ENCODE data around the gene FAN1. TPM values are rescaled to one million over a fixed set of nuclear protein-coding genes. Genes with fewer than 3 reads are reported as not detected.

The FAN1 gene
- total RNA-seq, 1 donor from 2014 or later, result 12.1 TPM

DNA sequence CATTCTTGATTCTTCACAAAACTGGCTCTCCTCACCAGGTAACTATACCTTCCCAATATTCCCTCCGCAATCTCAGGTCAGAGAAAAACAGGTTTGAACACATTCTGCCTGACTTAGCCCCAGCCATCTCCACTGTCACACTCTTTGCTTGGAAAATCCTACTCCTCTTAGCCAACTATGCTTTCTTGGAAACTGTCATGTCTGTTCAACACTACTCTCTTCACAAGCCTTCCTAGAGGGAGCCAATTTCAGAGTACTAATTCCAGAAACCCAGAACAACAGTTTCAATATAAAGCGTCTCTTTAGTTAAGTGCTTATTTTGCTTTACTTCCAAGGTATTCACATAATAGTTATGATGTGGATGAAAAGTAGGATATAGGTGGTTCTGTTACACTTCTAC is 66.0 kb downstream of the FAN1 start:
- TF ChIP-seq, protein P1, sequence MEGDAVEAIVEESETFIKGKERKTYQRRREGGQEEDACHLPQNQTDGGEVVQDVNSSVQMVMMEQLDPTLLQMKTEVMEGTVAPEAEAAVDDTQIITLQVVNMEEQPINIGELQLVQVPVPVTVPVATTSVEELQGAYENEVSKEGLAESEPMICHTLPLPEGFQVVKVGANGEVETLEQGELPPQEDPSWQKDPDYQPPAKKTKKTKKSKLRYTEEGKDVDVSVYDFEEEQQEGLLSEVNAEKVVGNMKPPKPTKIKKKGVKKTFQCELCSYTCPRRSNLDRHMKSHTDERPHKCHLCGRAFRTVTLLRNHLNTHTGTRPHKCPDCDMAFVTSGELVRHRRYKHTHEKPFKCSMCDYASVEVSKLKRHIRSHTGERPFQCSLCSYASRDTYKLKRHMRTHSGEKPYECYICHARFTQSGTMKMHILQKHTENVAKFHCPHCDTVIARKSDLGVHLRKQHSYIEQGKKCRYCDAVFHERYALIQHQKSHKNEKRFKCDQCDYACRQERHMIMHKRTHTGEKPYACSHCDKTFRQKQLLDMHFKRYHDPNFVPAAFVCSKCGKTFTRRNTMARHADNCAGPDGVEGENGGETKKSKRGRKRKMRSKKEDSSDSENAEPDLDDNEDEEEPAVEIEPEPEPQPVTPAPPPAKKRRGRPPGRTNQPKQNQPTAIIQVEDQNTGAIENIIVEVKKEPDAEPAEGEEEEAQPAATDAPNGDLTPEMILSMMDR (IDR thresholded peaks at IDR 0.05), result no peak
- no peaks in the 10 kb centered on the region for H3K27me3 ChIP-seq
- no peak overlapping the region for H3K4me3 ChIP-seq
- H3K27ac ChIP-seq, result no peak overlapping the region
- no peaks in the 10 kb centered on the region for H3K4me1 ChIP-seq
- no peaks in the 10 kb centered on the region for H3K9me3 ChIP-seq
- H3K36me3 ChIP-seq, result peaks cover 4 to 30% of the 10 kb centered on the region in 2 donors
- no peak for DNase-seq (ENCODE audit: low spot score in 2 of 2)
- intact Hi-C loops (cut with DNase I), result no loop called here

DNA sequence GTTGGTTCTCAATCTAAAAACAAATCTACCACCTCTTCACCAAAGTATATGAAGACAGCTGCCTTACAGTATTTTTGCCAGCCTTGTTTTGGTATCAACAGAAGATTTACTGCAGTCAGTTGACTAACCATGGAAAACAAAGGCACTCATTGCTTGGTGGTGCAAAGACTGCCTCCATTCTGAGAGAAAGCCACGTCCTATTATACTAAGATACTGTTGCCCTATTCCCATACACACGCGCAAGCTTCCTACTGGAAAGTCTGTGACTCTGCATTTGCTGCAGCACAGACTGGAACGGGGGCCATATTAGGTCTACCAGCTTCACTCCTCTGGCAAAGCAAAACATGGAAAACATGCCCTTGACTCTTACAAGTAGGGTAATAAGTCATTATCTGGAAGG is 69.7 kb downstream of the FAN1 start:
- no peak for DNase-seq (ENCODE audit: low spot score in 2 of 2)
- no peak overlapping the region for H3K27ac ChIP-seq

DNA sequence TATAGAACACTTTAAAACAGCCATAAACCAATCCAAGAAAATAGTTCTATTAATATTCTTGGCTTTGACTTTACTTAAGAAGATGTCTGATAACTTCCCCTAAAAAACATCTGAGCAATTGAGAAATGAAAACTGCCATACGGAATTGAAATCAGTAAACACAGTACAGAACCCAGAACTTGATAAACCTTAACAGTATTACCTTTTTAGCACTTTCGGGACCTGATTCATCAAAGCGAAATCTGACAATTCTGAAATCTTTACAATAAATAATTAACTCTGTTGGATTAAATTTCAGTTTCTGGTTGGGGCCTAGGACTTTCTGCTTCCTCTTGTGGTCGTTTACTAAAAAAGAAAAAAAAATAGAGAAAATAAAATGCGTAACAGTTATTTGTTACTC is 70.4 kb downstream of the FAN1 start:
- intact Hi-C loops (cut with DNase I), result no loop called here
- Histone ChIP-seq H3K9me3 (no peaks in the 10 kb centered on the region), H3K4me1 (no peaks in the 10 kb centered on the region), H3K36me3 (peaks cover 4 to 24% of the 10 kb centered on the region in 2 donors), H3K27me3 (no peaks in the 10 kb centered on the region), H3K27ac (no peak overlapping the region), H3K4me3 (no peak overlapping the region)
- no peak for DNase-seq (ENCODE audit: low spot score in 2 of 2)
- TF ChIP-seq, protein P1 (IDR thresholded peaks at IDR 0.05), result no peak

More for the DNA sequence above, 69.7 kb downstream of the FAN1 start:
- H3K36me3 ChIP-seq, result peaks cover 4 to 24% of the 10 kb centered on the region in 2 donors
- intact Hi-C loops (cut with DNase I), result no loop called here
- H3K9me3 ChIP-seq, result no peaks in the 10 kb centered on the region
- no peak overlapping the region for H3K4me3 ChIP-seq
- no peaks in the 10 kb centered on the region for H3K4me1 ChIP-seq
- TF ChIP-seq, protein P1 (IDR thresholded peaks at IDR 0.05), result no peak
- no peaks in the 10 kb centered on the region for H3K27me3 ChIP-seq

DNA sequence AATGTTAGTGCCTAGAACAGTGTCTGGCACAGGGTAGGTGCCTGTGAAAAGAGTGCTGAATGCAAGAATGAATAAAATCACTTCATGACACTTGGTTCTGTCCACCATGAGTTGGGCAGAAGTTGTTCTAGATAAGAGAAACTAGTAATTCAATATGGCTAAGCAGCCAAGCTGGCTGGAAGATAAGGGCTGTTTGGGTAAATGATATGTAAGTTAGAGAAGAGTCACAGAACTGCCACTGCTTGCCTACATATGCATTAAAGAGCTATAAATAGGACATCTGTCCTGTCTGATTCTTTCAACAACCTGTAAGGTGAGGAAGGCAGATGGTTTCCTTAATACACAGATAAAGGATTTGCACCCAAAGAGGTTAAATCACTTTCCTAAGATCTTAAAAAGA is 74.6 kb downstream of the FAN1 start:
- no peak for DNase-seq (ENCODE audit: low spot score in 2 of 2)
- no peaks in the 10 kb centered on the region for H3K27me3 ChIP-seq
- TF ChIP-seq, protein P1 (IDR thresholded peaks at IDR 0.05), result no peak
- H3K9me3 ChIP-seq, result no peaks in the 10 kb centered on the region
- H3K4me1 ChIP-seq, result no peaks in the 10 kb centered on the region
- H3K27ac ChIP-seq, result no peak overlapping the region
- peaks cover 4 to 20% of the 10 kb centered on the region in 2 donors for H3K36me3 ChIP-seq
- H3K4me3 ChIP-seq, result no peak overlapping the region
- intact Hi-C loops (cut with DNase I), result no loop called here

DNA sequence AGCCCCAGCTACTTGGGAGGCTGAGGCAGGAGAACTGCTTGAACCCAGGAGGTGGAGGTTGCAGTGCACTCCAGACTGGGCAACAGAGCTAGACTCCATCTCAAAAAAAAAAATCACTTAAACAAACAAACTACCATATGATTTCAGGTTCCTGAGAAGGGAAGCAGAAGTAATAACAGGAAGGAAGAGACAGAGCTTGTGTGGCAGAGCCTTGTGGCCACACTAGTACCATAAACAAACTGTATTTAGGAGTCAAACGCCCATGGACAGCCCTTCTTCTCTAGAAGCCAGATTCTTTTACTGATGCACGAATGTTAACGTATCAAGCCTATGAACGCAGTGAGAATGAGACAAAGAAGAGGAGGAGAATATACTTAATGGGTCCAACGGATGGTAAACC is 75.7 kb downstream of the FAN1 start:
- Histone ChIP-seq H3K4me3 (no peak overlapping the region), H3K27me3 (no peaks in the 10 kb centered on the region), H3K36me3 (peaks cover 0 to 15% of the 10 kb centered on the region in 2 donors), H3K4me1 (peaks cover 0 to 6% of the 10 kb centered on the region in 2 donors), H3K9me3 (no peaks in the 10 kb centered on the region), H3K27ac (no peak overlapping the region)
- TF ChIP-seq, protein P1 (IDR thresholded peaks at IDR 0.05), result no peak
- no peak for DNase-seq (ENCODE audit: low spot score in 2 of 2)
- intact Hi-C loops (cut with DNase I), result no loop called here

DNA sequence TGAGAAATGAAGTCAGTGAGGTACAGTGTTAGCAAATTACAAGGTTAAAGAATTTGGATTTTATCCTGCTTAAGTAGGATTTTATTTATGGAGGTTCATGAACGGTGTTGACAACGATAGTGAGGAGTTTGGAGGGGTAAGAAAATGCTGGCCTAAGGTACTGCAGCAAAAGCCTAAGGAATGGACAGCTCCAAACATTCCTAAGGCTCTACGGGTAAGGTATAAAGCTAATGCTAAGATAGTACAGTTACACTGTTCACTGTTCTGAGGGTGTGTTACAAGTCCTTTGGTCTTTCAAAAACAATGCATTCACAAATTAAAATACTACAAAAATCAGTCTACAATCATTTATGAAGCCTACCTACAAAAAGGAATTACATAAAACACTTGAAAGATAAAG is 80.4 kb downstream of the FAN1 start:
- no peaks in the 10 kb centered on the region for H3K9me3 ChIP-seq
- no peak overlapping the region for H3K27ac ChIP-seq
- H3K36me3 ChIP-seq, result peaks cover 0 to 15% of the 10 kb centered on the region in 2 donors
- no peaks in the 10 kb centered on the region for H3K27me3 ChIP-seq
- H3K4me1 ChIP-seq, result peaks cover 8 to 21% of the 10 kb centered on the region in 2 donors
- no peak for DNase-seq (ENCODE audit: low spot score in 2 of 2)
- intact Hi-C loops (cut with DNase I), result no loop called here
- H3K4me3 ChIP-seq, result no peak overlapping the region
- TF ChIP-seq, protein P1 (IDR thresholded peaks at IDR 0.05), result no peak
